HG03064 (cell line): ENCODE results near the gene RNF213.
"Not testable (repeated sequence)": the region's sequence is repeated elsewhere in the genome, so short reads cannot be mapped to it uniquely, and the experiment has no call there.

Source experiments
- ATAC-seq: cut with Tn5 transposase; IDR thresholded peaks from one replicate; pipeline ENCODE4 v1.9.1; 2021; ENCODE audit warnings: low read depth; ENCODE audit not compliant: unreplicated experiment

RNF213 gene

GRCh38 chr17:80384078-80384960 lies 123.7 kb downstream of the RNF213 start:
- no peak for ATAC-seq

DNA sequence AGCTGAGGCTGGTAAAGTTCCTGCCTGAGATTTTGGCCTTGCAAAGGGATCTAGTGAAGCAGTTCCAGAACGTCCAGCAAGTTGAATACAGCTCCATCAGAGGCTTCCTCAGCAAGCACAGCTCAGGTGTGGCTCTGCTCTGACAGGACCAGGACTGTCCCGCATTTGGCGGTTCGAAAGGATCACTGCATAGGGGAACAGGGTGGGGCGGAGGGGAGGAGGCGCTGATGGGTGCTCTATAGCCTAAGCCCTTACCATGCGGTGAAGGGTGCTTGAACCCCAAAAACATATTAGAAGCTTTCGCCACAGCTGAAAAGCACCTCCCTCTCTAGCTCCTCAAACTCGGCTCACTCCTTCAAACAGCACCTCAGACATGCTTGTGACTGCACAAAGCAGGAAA lies 124.4 kb downstream of the RNF213 start:
- no peak for ATAC-seq

DNA sequence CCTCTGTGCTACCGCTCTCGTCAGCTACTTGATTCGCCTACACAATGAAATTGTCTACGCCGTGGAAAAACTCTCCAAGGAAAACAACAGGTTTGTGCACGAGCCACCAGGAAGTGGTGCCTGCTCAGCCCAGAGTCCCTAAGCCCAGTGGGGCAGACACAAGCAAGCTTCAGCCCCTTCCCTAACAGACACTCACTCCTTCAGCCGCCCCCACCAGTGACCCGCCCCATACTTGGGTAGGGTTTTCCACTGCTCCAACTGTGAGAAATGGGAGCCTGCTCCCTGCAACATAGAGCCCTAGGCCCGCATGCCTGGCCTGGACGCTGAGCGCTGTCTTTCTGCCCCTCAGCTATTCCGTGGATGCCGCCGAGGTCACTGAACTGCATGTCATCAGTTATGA lies 125.7 kb downstream of the RNF213 start:
- ATAC-seq: no peak

DNA sequence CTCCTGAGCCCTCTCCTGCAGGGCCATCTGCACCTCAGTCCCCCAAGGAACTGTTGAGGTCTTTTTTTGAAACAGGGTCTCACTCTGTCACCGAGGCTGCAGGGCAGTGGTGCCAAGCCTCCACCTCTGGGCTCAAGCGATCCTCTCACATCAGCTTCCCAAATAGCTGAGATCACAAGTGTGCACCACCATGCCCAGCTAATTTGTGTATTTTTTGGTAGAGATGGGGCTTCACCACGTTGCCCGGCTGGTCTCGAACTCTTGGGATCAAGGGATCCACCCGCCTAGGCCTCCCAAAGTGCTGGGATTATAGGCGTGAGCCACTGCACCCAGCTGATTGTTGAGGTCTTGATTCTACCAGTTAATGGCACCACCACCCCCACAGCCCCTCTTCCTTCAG lies 126.4 kb downstream of the RNF213 start:
- no peak for ATAC-seq

DNA sequence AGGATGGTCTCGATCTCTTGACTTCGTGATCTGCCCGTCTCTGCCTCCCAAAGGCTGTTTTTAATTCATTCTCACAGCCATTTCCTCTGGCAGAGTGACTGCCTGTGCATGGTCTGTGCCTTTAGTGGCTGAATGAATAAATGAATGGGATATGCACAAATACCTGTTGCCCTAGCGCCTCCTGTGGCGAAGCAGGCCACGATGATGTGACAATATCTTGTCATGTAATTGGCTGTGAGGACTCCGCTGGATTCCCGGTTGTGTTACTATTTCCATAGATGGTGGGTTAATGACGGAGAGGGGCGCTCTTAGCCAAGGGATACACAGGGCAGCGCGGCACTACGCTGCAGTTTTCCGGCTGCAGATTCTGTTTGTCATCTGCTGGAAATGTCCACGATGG lies 127.5 kb downstream of the RNF213 start:
- ATAC-seq: no peak

- no peak for ATAC-seq
These were observed 127.9 kb downstream of the RNF213 start for GRCh38 chr17:80388601-80389000.

- ATAC-seq: no peak
These were observed 128.7 kb downstream of the RNF213 start for GRCh38 chr17:80389011-80389995.

DNA sequence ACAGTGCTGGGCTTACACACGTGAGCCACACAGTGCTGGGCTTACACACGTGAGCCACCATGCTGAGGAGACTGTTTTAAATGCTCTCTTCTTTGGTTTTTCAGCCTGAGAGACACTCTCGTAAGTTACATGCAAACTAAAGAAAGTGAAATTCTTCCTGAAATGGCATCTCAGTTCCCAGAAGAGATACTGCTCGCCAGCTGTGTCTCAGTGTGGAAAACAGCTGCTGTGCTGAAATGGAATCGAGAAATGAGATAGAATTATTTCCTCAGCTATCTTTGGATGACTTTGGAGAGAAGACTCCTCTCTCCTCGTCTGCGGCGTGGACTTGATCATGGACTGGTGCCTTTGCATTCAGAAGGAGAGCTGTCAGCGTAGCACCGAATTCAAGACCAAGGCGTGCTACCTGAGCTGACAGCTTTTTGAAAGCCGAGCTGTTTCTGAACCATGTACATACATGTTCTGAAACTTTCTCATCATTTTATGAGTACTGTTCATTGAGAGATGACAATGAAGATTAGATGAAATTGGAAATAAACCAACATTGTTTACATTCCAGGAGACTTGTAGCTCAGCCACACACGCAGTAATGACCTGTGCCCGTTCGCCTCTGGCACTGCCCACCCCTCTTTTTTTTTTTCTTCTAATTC lies 132.7 kb downstream of the RNF213 start:
- no peak for ATAC-seq

DNA sequence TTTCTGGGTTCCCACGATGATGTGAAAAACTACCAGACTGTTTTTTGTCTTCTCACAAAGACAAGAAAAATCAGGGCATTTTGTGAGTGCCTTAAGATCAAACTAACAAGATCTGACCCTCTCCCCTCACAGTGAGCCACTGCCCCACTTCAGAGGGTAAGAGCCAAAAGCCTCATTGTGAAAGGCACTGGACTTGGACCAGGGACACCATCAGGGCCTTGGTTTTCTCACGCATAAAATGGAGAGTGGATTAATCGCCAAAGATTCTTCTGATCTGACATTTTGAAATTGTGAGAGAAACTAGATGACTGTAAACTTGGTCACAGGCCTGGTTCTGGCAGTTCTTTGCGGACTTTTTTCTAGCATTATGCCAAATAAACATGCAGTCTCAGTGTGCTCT lies 133.3 kb downstream of the RNF213 start:
- ATAC-seq: no peak

GRCh38 chr17:80394629-80395216 lies 134.1 kb downstream of the RNF213 start:
- ATAC-seq: no peak

DNA sequence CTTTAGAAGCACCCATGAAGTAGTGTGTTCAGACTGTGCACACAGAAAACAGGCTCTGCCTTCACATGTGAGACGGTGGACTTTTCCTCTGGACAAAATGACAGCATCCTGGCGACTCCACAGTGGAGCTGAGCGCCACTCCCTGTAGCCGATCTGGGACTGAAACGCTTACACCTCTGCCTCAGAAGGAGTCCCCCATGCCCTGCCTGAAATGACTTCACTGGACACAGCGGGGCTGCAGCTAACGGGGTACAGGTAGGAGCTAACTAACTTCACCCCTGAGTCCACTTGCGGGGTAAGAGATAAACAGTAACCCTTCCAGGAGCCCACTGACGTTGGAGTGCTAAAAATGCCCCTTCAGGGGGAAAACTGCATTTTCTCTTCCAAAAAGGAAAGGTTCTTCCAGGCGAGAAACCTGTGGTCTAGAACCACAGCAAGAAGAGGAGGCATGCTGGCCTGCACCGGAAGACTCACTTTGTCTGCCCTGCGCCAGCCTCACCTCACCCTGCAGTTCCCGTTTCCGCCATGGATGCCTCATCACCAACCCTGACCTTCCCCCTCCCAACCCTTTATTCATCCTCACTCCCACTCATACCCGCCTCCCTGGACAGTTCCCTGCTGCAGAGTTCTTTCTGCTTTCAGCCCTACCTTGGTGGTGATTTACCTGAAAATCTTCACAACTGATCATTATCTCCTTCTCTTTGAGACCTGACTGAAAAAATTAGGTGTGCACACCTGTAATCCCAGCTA lies 134.9 kb downstream of the RNF213 start:
- ATAC-seq: no peak

DNA sequence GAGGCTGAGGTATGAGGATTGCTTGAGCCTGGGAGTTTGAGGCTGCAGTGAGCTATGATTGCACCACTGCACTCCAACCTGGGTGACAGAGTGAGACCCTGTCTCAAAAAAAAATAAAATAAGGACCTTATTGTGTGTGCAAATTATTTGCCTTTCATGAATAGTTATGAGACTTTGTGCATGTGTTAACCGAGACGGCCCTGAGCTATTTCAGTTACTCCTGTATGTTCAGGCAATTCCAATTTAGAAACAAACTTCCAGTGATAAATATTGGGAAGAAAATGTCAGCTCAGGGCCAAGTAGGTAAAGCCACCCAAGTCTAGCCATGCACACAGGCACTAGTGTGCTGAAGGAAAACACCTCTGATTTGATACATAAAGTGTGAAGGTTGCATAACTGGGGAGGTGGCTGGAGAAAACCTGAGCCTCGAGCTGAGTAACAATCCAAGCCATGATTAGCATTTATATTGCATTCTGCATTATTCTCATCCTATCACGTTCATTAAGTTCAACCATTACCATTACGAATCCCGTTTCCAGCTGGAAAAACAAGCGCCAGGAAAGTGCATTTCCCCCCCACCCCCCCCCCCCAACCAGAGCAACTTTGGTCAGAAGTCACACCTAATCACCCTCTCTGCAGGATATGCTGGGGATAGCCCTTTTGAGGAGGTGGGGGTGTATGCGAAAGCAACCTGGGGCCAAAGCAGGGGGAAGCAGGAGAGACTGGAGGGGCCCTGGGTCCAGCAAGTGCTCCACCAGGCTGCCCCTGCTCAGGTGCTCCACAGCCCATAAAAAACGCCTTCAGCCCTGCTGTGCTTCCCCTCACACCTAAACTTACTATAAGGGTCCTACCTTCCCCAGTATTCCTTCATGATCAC lies 135.7 kb downstream of the RNF213 start:
- no peak for ATAC-seq

GRCh38 chr17:80397034-80397387 lies 136.4 kb downstream of the RNF213 start:
- ATAC-seq: no peak

GRCh38 chr17:80397686-80398085 lies 137.0 kb downstream of the RNF213 start:
- no peak for ATAC-seq

- ATAC-seq: not testable (repeated sequence)
These were observed 140.4 kb downstream of the RNF213 start for GRCh38 chr17:80401086-80401485.

- ATAC-seq: not testable (repeated sequence)
These were observed 141.4 kb downstream of the RNF213 start for GRCh38 chr17:80402102-80402501.

- no peak for ATAC-seq
These were observed 142.3 kb downstream of the RNF213 start for GRCh38 chr17:80402959-80403358.

DNA sequence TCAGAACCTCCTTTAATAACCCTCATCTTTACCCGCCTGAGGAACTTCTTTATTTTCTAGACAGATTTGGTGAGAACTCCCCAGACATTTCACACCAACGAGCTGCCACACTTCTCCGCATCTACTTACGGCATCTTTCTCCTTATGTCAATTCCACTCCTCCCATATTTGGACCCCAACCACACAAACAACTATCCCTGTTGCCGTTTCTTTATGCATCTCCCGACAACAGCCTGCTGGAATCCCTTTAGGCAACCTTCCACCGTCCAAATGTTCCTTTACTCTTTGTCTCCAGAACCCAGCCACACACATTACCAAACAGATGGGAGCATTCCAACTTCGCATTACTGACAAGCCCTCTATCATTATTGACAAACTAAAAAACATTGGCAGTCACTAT lies 145.5 kb downstream of the RNF213 start:
- ATAC-seq: no peak

DNA sequence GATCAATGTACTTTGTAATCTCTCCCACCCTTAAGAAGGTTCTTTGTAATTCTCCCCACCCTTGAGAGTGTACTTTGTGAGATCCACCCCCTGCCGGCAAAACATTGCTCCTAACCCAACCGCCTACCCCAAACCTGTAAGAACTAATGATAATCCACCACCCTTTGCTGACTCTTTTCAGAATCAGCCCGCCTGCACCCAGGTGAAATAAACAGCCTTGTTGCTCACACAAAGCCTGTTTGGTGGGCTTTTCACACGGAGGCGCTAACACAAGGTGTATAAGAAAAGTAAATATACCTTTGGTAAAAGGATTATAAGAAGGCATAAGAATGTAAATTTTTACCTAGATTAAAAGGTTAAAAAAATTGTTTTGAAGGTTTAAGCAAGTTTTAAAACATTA lies 147.3 kb downstream of the RNF213 start:
- ATAC-seq: not testable (repeated sequence)
